GM23338 (cell line): Measurements from ENCODE around the gene GCN1. TPM values are rescaled to one million over a fixed set of nuclear protein-coding genes. Genes with fewer than 3 reads are reported as not detected.

Source experiments
- ATAC-seq: fragments of 200-7000 bp; cut with Tn5 transposase; 3 replicates; pipeline ENCODE4 v1.9.1; 2020
- DNase-seq: peaks from one replicate; pipeline ENCODE4 v3.0.0-alpha.2; 2015; ENCODE audit warnings: low spot score
- H2AFZ ChIP-seq: fragments of 200-600 bp; sonication (generic); 2 replicates; pipeline ENCODE4 v1.8.0; 2016; ENCODE audit warnings: antibody characterized with exemption, mild to moderate bottlenecking, moderate library complexity
- H3F3A ChIP-seq: fragments of 200-600 bp; sonication (generic); replicated peaks from 2 replicates; pipeline ENCODE4 v1.8.0; 2017; ENCODE audit warnings: antibody characterized with exemption, mixed run types, low read depth
- H3K27ac ChIP-seq: fragments of 200-600 bp; sonication (generic); 2 replicates; pipeline ENCODE4 v1.6.1; 2016; ENCODE audit warnings: low read depth
- H3K27me3 ChIP-seq: fragments of 200-600 bp; sonication (generic); 2 replicates; pipeline ENCODE4 v1.8.0; 2016; ENCODE audit warnings: mild to moderate bottlenecking, mixed run types, moderate library complexity; ENCODE audit not compliant: insufficient read depth
- H3K36me3 ChIP-seq: fragments of 200-600 bp; sonication (generic); 2 replicates; pipeline ENCODE4 v1.8.0; 2016; ENCODE audit warnings: mild to moderate bottlenecking; ENCODE audit not compliant: insufficient read depth
- H3K4me1 ChIP-seq: fragments of 200-600 bp; sonication (generic); 2 replicates; pipeline ENCODE4 v1.8.0; 2016; ENCODE audit warnings: mild to moderate bottlenecking, moderate library complexity; ENCODE audit not compliant: insufficient read depth
- H3K4me2 ChIP-seq: fragments of 200-600 bp; sonication (generic); 2 replicates; pipeline ENCODE4 v1.7.1; 2017; ENCODE audit warnings: mixed run types
- H3K4me3 ChIP-seq: fragments of 200-600 bp; sonication (generic); 2 replicates; pipeline ENCODE4 v1.6.1; 2016; ENCODE audit warnings: mixed run types
- H3K79me2 ChIP-seq: fragments of 200-600 bp; sonication (generic); replicated peaks from 2 replicates; pipeline ENCODE4 v1.8.0; 2017; ENCODE audit warnings: mild to moderate bottlenecking; ENCODE audit not compliant: insufficient read depth
- H3K9me2 ChIP-seq: fragments of 200-600 bp; sonication (generic); 2 replicates; pipeline ENCODE4 v1.8.0; 2017; ENCODE audit not compliant: insufficient read depth
- H4K20me1 ChIP-seq: fragments of 200-600 bp; sonication (generic); replicated peaks from 2 replicates; pipeline ENCODE4 v1.8.0; 2017; ENCODE audit warnings: mild to moderate bottlenecking; ENCODE audit not compliant: insufficient read depth
- H3K27ac Mint-ChIP-seq: 2 replicates; pipeline ENCODE4 v1.8.0; 2020; ENCODE audit warnings: inconsistent platforms, mild to moderate bottlenecking, moderate library complexity, mixed read lengths
- H3K27me3 Mint-ChIP-seq: 3 replicates; pipeline ENCODE4 v1.8.0; 2022; ENCODE audit warnings: low read depth, mild to moderate bottlenecking, moderate library complexity, mixed read lengths, inconsistent platforms; ENCODE audit not compliant: insufficient read depth, poor library complexity
- H3K36me3 Mint-ChIP-seq: 3 replicates; pipeline ENCODE4 v1.8.0; 2021; ENCODE audit warnings: low read depth, mild to moderate bottlenecking, inconsistent platforms, moderate library complexity, mixed read lengths
- H3K4me1 Mint-ChIP-seq: 3 replicates; pipeline ENCODE4 v1.8.0; 2020; ENCODE audit warnings: mild to moderate bottlenecking, inconsistent platforms, mixed read lengths
- H3K4me3 Mint-ChIP-seq: 3 replicates; pipeline ENCODE4 v1.8.0; 2021; ENCODE audit warnings: moderate library complexity, mild to moderate bottlenecking, inconsistent platforms, mixed read lengths
- H3K9me3 Mint-ChIP-seq: 3 replicates; pipeline ENCODE4 v1.8.0; 2020; ENCODE audit warnings: moderate library complexity, mild to moderate bottlenecking, inconsistent platforms, mixed read lengths
- CREB1 ChIP-seq: fragments of 250-450 bp; sonication (Bioruptor Pico); IDR thresholded peaks from 2 replicates; pipeline ENCODE4 v1.5.0; 2020; ENCODE audit warnings: low read depth, mild to moderate bottlenecking, moderate library complexity
- EZH2 ChIP-seq: fragments of 200-600 bp; sonication (generic); IDR thresholded peaks from one replicate; pipeline ENCODE4 v1.8.0; 2017; ENCODE audit warnings: antibody characterized with exemption, mild to moderate bottlenecking, low read depth; ENCODE audit not compliant: unreplicated experiment
- EZH2phosphoT487 ChIP-seq: fragments of 200-600 bp; sonication (generic); IDR thresholded peaks from one replicate; pipeline ENCODE4 v1.8.1; 2018; ENCODE audit warnings: antibody characterized with exemption; ENCODE audit not compliant: unreplicated experiment
- NANOG ChIP-seq: IDR thresholded peaks from 2 replicates; pipeline ENCODE4 v1.6.1; 2016; ENCODE audit warnings: antibody characterized with exemption, borderline replicate concordance
- STAT1 ChIP-seq: IDR thresholded peaks from one replicate; pipeline ENCODE4 v1.6.1; 2016; ENCODE audit warnings: antibody characterized with exemption; ENCODE audit not compliant: unreplicated experiment
- ZNF114 ChIP-seq: fragments of 250-450 bp; sonication (Bioruptor Pico); IDR thresholded peaks from 2 replicates; pipeline ENCODE4 v1.5.0; 2020; ENCODE audit warnings: mild to moderate bottlenecking, moderate library complexity
- ZNF331 ChIP-seq: fragments of 250-450 bp; sonication (Bioruptor Pico); IDR thresholded peaks from 2 replicates; pipeline ENCODE4 v1.5.0; 2020; ENCODE audit warnings: low read depth, mild to moderate bottlenecking, moderate library complexity
- polyA plus RNA-seq: library from polyadenylated mRNA; unstranded; fragments of >200 nt; fragmentation: Nextera tagmentation; extraction: Ambion mirVana; gene quantifications from 2 replicates; pipeline ENCODE4 v1.2.1, GENCODE V29; 2016
- total RNA-seq: library from RNA; depleted of rRNA; stranded (reverse); fragments of >200 nt; shearing (Covaris generic); gene quantifications from 2 replicates; pipeline ENCODE4 v1.2.3, GENCODE V29; 2014
- TF ChIP-seq, protein P1 (sequence below): IDR thresholded peaks from one replicate; pipeline ENCODE4 v1.6.1; 2018; ENCODE audit warnings: antibody characterized with exemption; ENCODE audit not compliant: unreplicated experiment
- TF ChIP-seq, protein P2 (sequence below), 2 experiments: fragments of 200-600 bp in 1 of 2; sonication (generic) in 1 of 2; conservative IDR thresholded peaks; 2 replicates each; pipeline versions ENCODE4 v1.5.1 to v1.6.1; 2016 to 2017; ENCODE audit warnings: antibody characterized with exemption in 2 of 2, low read depth in 2 of 2, mild to moderate bottlenecking in 2 of 2, moderate library complexity in 1 of 2

GCN1 gene
- total and polyA plus RNA-seq, 2 experiments from 2014 or later = 18.0 to 177 TPM

DNA sequence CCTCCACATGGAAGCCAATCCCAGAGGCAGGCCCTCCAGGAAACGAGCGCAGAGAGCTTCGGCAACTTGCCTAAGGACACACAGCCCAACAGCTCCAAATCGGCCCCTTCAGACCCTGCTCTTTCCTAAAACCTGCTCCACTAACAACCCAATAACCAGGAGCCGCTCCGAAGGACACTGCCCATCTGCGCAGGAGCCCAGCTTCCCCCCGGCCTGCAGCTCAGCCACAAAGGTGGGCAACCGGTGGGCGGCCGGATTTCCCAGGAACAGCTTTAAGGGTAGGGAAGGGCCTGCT, 91.5 kb downstream of the GCN1 start (continued):
- TF ChIP-seq, protein P1, sequence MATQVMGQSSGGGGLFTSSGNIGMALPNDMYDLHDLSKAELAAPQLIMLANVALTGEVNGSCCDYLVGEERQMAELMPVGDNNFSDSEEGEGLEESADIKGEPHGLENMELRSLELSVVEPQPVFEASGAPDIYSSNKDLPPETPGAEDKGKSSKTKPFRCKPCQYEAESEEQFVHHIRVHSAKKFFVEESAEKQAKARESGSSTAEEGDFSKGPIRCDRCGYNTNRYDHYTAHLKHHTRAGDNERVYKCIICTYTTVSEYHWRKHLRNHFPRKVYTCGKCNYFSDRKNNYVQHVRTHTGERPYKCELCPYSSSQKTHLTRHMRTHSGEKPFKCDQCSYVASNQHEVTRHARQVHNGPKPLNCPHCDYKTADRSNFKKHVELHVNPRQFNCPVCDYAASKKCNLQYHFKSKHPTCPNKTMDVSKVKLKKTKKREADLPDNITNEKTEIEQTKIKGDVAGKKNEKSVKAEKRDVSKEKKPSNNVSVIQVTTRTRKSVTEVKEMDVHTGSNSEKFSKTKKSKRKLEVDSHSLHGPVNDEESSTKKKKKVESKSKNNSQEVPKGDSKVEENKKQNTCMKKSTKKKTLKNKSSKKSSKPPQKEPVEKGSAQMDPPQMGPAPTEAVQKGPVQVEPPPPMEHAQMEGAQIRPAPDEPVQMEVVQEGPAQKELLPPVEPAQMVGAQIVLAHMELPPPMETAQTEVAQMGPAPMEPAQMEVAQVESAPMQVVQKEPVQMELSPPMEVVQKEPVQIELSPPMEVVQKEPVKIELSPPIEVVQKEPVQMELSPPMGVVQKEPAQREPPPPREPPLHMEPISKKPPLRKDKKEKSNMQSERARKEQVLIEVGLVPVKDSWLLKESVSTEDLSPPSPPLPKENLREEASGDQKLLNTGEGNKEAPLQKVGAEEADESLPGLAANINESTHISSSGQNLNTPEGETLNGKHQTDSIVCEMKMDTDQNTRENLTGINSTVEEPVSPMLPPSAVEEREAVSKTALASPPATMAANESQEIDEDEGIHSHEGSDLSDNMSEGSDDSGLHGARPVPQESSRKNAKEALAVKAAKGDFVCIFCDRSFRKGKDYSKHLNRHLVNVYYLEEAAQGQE = no peak
- no peak for TF ChIP-seq NANOG
- no peak for TF ChIP-seq ZNF114 (CRISPR knock-in tag)
- TF ChIP-seq EZH2phosphoT487 = no peak
- TF ChIP-seq, protein P2, sequence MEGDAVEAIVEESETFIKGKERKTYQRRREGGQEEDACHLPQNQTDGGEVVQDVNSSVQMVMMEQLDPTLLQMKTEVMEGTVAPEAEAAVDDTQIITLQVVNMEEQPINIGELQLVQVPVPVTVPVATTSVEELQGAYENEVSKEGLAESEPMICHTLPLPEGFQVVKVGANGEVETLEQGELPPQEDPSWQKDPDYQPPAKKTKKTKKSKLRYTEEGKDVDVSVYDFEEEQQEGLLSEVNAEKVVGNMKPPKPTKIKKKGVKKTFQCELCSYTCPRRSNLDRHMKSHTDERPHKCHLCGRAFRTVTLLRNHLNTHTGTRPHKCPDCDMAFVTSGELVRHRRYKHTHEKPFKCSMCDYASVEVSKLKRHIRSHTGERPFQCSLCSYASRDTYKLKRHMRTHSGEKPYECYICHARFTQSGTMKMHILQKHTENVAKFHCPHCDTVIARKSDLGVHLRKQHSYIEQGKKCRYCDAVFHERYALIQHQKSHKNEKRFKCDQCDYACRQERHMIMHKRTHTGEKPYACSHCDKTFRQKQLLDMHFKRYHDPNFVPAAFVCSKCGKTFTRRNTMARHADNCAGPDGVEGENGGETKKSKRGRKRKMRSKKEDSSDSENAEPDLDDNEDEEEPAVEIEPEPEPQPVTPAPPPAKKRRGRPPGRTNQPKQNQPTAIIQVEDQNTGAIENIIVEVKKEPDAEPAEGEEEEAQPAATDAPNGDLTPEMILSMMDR (conservative IDR thresholded peaks at IDR 0.05; ENCODE audit: low read depth in 2 of 2) = no peak
- TF ChIP-seq EZH2 = no peak
- no peak for TF ChIP-seq ZNF331
- TF ChIP-seq STAT1 = no peak
- TF ChIP-seq CREB1 = no peak

DNA sequence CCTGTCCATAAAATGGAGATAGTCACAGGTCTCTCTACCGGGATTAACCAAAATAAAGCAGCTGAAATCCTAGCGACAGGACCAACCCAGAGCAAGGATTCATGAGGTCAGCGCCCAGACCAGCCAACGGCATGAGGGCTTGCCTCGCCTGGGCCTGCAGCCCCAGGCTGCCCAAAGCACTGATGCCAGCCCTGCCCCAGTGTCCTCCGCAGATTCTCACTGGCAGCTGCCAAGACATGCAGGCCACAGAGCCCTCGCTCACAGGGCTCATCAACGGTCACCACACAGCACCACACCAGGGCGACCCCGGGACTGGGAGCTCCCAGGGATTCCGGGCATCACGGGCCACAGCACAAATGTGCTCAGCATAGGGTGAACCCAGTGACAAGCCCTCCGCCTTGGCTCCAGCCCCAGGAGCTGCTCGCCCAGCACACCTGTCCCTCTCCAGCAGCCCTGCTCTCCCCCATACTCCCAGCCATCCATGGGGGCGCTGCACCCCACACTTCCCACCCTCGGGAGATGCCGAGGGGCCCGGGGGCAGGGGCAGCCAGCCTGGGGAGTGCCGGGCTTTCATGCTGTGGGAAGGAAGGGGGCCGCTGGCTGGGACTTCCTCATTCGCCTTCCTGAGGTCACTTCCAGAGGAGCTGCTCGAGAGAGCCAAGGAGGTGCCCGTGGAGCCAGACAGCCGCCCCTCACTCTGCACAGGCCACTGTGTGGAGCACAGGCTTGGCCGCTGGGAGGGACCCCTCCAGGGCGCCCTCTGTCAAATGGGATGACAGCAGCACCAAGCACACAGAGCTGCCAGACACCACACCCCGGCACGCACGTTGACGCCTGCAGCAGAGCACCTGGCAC, 92.1 kb downstream of the GCN1 start:
- Mint-ChIP-seq H3K27ac (peak overlapping the region; percentile 65; the same call in 1 of the 2 replicates), H3K27me3 (peaks cover 3% of the 10 kb centered on the region), H3K4me1 (peaks cover 19% of the 10 kb centered on the region), H3K4me3 (no peak overlapping the region), H3K36me3 (peaks cover 54% of the 10 kb centered on the region), H3K9me3 (no peaks in the 10 kb centered on the region)
- H3K27me3 ChIP-seq = no peaks in the 10 kb centered on the region
- peaks cover 3% of the 10 kb centered on the region; the same call in 1 of the 2 replicates for H4K20me1 ChIP-seq
- ATAC-seq = peak; percentile 52
- no peaks in the 10 kb centered on the region; the same call in 1 of the 2 replicates for H3K36me3 ChIP-seq
- H3K4me1 ChIP-seq = peaks cover 7% of the 10 kb centered on the region
- TF ChIP-seq, protein P2 (conservative IDR thresholded peaks at IDR 0.05; ENCODE audit: low read depth in 2 of 2) = peak; percentile 23 to 39; a peak in 3 of 4 replicates
- no peak for TF ChIP-seq CREB1
- DNase-seq = peak; percentile 44
- H3K4me2 ChIP-seq = no peak overlapping the region
- no peaks in the 10 kb centered on the region for H3K9me2 ChIP-seq
- peaks cover 58% of the 10 kb centered on the region for H3K79me2 ChIP-seq
- H3K27ac ChIP-seq = no peak overlapping the region
- no peak overlapping the region for H3K4me3 ChIP-seq
- no peak overlapping the region for H2AFZ ChIP-seq
- H3F3A ChIP-seq = no peaks in the 10 kb centered on the region; the same call in 1 of the 2 replicates
